ENCODE data around the gene MCM5.

GRCh38 chr22:35463231-35463933 is 63.4 kb downstream of the MCM5 start:
- no peak for TF ChIP-seq CTCF (IDR thresholded peaks at IDR 0.05; ENCODE audit: low read depth, low read length, missing input control)
- no peak for TF ChIP-seq MAX (IDR thresholded peaks at IDR 0.05)
- no peak for TF ChIP-seq YY1 (IDR thresholded peaks at IDR 0.05)
- no peak for TF ChIP-seq REST (IDR thresholded peaks at IDR 0.05)
- TF ChIP-seq JUND (IDR thresholded peaks at IDR 0.05) = no peak

All from liver (tissue), 3 donors.